K562 (cell line): ENCODE measurements around the gene TP73. TPM values are rescaled to one million over a fixed set of nuclear protein-coding genes. Genes with fewer than 3 reads are reported as not detected.

ENCODE experiments used
- CBFA2T2 ChIP-seq: fragments of 450-650 bp; conservative IDR thresholded peaks from 2 replicates; pipeline ENCODE4 v1.6.1; 2017; ENCODE audit warnings: mild to moderate bottlenecking
- CBX3 ChIP-seq, 2 experiments: IDR thresholded peaks; 1 replicate in 1 of 2; 2 replicates in 1 of 2; pipeline ENCODE4 v1.6.1; 2012; ENCODE audit warnings: inconsistent platforms in 2 of 2, low read length in 2 of 2, borderline replicate concordance in 1 of 2, control low read depth in 1 of 2
- CHCHD3 ChIP-seq: fragments of 250-450 bp; sonication (Bioruptor Pico); IDR thresholded peaks from 2 replicates; pipeline ENCODE4 v2.1.2; 2022; ENCODE audit warnings: mild to moderate bottlenecking
- ETV6 ChIP-seq, 3 experiments: fragments of 150-350 bp in 1 of 3; sonication (generic) in 1 of 3; formaldehyde crosslinking in 1 of 3; IDR thresholded peaks; 2 replicates each; pipeline versions ENCODE4 v1.6.1 to v1.8.0; 2014 to 2022; ENCODE audit warnings: borderline replicate concordance in 2 of 3, low read depth in 2 of 3, antibody characterized with exemption in 1 of 3, low read length in 1 of 3, mild to moderate bottlenecking in 1 of 3, missing genetic modification reagents in 1 of 3
- FOXM1 ChIP-seq, 2 experiments: fragments of 450-650 bp in 1 of 2; sonication (generic) in 1 of 2; formaldehyde crosslinking in 1 of 2; IDR thresholded peaks; 2 replicates each; pipeline versions ENCODE4 v1.6.1 to v1.9.0; 2017 to 2022; ENCODE audit warnings: low read depth in 2 of 2, mild to moderate bottlenecking in 2 of 2, missing genetic modification reagents in 1 of 2, moderate library complexity in 1 of 2
- MTA2 ChIP-seq: fragments of 450-650 bp; IDR thresholded peaks from 2 replicates; pipeline ENCODE4 v1.6.1; 2016; ENCODE audit warnings: low read depth
- NR2C1 ChIP-seq, 2 experiments: fragments of 450-650 bp; IDR thresholded peaks; 2 replicates each; pipeline ENCODE4 v1.6.1; 2017; ENCODE audit warnings: mild to moderate bottlenecking in 2 of 2, antibody characterized with exemption in 1 of 2, inconsistent platforms in 1 of 2, missing compliant biosample characterization in 1 of 2, missing genetic modification characterization in 1 of 2
- NUFIP1 ChIP-seq: fragments of 450-650 bp; IDR thresholded peaks from 2 replicates; pipeline ENCODE4 v1.6.1; 2018; ENCODE audit not compliant: partially characterized antibody
- RAD21 ChIP-seq, 2 experiments: fragments of 250-450 bp in 1 of 2; fragments of 450-650 bp in 1 of 2; sonication (Bioruptor Pico) in 1 of 2; formaldehyde crosslinking in 1 of 2; IDR thresholded peaks in 1 of 2; conservative IDR thresholded peaks in 1 of 2; 2 replicates each; pipeline versions ENCODE4 v1.4.0 to v1.8.0; 2020 to 2022; ENCODE audit warnings: mild to moderate bottlenecking in 2 of 2, moderate library complexity in 1 of 2
- RAD51 ChIP-seq: fragments of 450-650 bp; IDR thresholded peaks from 2 replicates; pipeline ENCODE4 v1.7.1; 2016; ENCODE audit warnings: low read depth, mild to moderate bottlenecking, borderline replicate concordance
- SUPT5H ChIP-seq: fragments of 450-650 bp; IDR thresholded peaks from 2 replicates; pipeline ENCODE4 v1.6.1; 2016
- ZBTB7A ChIP-seq: IDR thresholded peaks from 2 replicates; pipeline ENCODE4 v1.6.1; 2011; ENCODE audit warnings: low read depth, mild to moderate bottlenecking, low read length, moderate library complexity, borderline replicate concordance; ENCODE audit not compliant: control insufficient read depth
- ZEB2 ChIP-seq: fragments of 450-650 bp; IDR thresholded peaks from 2 replicates; pipeline ENCODE4 v1.6.1; 2016
- ZNF134 ChIP-seq: fragments of 250-450 bp; sonication (Bioruptor Pico); conservative IDR thresholded peaks from 2 replicates; pipeline ENCODE4 v1.4.0; 2020
- ZNF589 ChIP-seq: fragments of 200-800 bp; sonication (Bioruptor generic); IDR thresholded peaks from 2 replicates; pipeline ENCODE4 v1.6.1; 2016; ENCODE audit warnings: low read depth, missing genetic modification characterization, missing compliant biosample characterization
- ZNF77 ChIP-seq: fragments of 250-450 bp; sonication (Bioruptor Pico); IDR thresholded peaks from 2 replicates; pipeline ENCODE4 v1.5.0; 2020
- ZNF780A ChIP-seq: fragments of 250-450 bp; sonication (Bioruptor Pico); IDR thresholded peaks from 2 replicates; pipeline ENCODE4 v1.5.0; 2021; ENCODE audit warnings: mild to moderate bottlenecking
- polyA plus RNA-seq, 8 experiments: library from polyadenylated mRNA; depleted of rRNA in 4 of 8; stranded (reverse) in 5 of 8; unstranded in 3 of 8; fragments of >200 nt; fragmentation: Nextera tagmentation in 2 of 8; fragmentation: Illumina TruSeq in 1 of 8; extraction: Ambion mirVana in 2 of 8; extraction: Trizol in 1 of 8; gene quantifications; 2 replicates each; pipeline versions ENCODE4 v1.2.1 to v1.2.3, GENCODE V29; 2011 to 2014; ENCODE audit warnings: inconsistent platforms in 1 of 8, missing spikeins in 1 of 8
- total RNA-seq, 7 experiments: library from RNA; depleted of rRNA in 6 of 7; stranded (reverse); fragments of >200 nt in 6 of 7; fragmentation: Illumina TruSeq in 2 of 7; extraction: Trizol in 2 of 7; gene quantifications; 2 replicates each; pipeline versions ENCODE4 v1.2.1 to v1.2.3, GENCODE V29; 2011 to 2021; ENCODE audit warnings: low replicate concordance in 1 of 7
- TF ChIP-seq, protein P1 (sequence below): fragments of 250-450 bp; sonication (Bioruptor Pico); IDR thresholded peaks from 2 replicates; pipeline ENCODE4 v1.8.0; 2022; ENCODE audit warnings: inconsistent platforms, mild to moderate bottlenecking, moderate library complexity, borderline replicate concordance
- TF ChIP-seq, protein P2 (sequence below): fragments of 250-450 bp; sonication (Bioruptor Pico); IDR thresholded peaks from 2 replicates; pipeline ENCODE4 v1.8.0; 2021; ENCODE audit warnings: moderate library complexity, mild to moderate bottlenecking, inconsistent platforms
- TF ChIP-seq, protein P3 (sequence below): fragments of 250-450 bp; sonication (Bioruptor Pico); IDR thresholded peaks from 2 replicates; pipeline ENCODE4 v1.4.0; 2020; ENCODE audit warnings: mild to moderate bottlenecking, moderate library complexity
- TF ChIP-seq, protein P4 (sequence below): sonication (generic); formaldehyde crosslinking; IDR thresholded peaks from 2 replicates; pipeline ENCODE4 v1.8.0; 2022; ENCODE audit warnings: mild to moderate bottlenecking, missing genetic modification reagents

Gene TP73
- total and polyA plus RNA-seq, 9 of the 15 experiments (the other 6 are each of a cell fraction or from before 2014, with no cell fraction given) = 0.07 to 1.6 (median 0.40) TPM; not detected in 2

DNA sequence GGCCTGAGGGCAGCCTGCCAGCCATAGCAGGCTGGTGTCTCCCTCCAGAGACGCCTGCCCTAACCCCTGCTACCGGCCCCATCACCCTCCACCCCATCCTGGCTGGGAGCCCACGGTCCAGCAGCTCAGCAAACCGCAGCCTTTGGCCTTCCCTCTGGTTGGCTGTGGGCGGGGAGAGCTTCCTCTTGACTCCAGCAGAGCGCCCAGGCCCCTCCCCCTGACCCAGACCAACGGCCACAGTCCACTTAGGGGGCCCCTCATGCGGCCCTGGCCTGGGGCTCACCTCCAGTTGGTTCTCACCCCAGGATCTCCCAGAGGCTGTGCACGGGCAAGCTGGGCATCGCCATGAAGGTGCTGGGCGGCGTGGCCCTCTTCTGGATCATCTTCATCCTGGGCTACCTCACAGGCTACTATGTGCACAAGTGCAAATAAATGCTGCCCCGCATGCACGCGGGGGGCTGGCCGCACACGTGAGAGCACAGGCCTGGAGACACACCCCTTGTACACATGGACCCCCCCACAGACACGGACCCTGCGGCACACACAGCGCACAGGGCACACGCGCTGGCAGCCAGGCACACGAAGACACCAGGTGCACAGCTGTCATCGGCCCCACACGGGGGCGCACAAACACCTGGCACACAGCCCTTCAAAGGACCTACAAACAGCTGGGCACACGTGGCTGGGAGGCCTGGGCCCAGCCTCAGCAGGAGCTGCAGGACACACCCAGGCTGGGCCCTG lies 123.3 kb downstream of the TP73 start (continued):
- TF ChIP-seq, protein P1, sequence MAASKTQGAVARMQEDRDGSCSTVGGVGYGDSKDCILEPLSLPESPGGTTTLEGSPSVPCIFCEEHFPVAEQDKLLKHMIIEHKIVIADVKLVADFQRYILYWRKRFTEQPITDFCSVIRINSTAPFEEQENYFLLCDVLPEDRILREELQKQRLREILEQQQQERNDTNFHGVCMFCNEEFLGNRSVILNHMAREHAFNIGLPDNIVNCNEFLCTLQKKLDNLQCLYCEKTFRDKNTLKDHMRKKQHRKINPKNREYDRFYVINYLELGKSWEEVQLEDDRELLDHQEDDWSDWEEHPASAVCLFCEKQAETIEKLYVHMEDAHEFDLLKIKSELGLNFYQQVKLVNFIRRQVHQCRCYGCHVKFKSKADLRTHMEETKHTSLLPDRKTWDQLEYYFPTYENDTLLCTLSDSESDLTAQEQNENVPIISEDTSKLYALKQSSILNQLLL (CRISPR knock-in tag) = no peak
- TF ChIP-seq ETV6 (IDR thresholded peaks at IDR 0.05; ENCODE audit: borderline replicate concordance in 1 of 2, low read depth in 2 of 2, low read length in 1 of 2) (no peak), ETV6 (CRISPR knock-in tag; IDR thresholded peaks at IDR 0.05; ENCODE audit: borderline replicate concordance) (peak; percentile 21; the same call in 1 of the 2 replicates), ZNF780A (CRISPR knock-in tag) (no peak), ZNF77 (CRISPR knock-in tag) (peak; percentile 49; the same call in 1 of the 2 replicates), RAD21 (CRISPR knock-in tag; conservative IDR thresholded peaks at IDR 0.05 in 1 of 2, IDR thresholded peaks at IDR 0.05 in 1 of 2) (peak; percentile 15 to 66; a peak in 3 of 4 replicates), RAD51 (peak; percentile 42; the same call in 1 of the 2 replicates), SUPT5H (peak; percentile 19; the same call in 1 of the 2 replicates), FOXM1 (IDR thresholded peaks at IDR 0.05; ENCODE audit: low read depth) (no peak), FOXM1 (CRISPR knock-in tag; IDR thresholded peaks at IDR 0.05; ENCODE audit: low read depth) (no peak), ZBTB7A (peak; percentile 37; the same call in 1 of the 2 replicates), ZNF134 (CRISPR knock-in tag) (peak; percentile 91), NR2C1 (IDR thresholded peaks at IDR 0.05) (0 out of 2 replicates have a peak, but pooled peaks have one; percentile 58), NR2C1 (tag; IDR thresholded peaks at IDR 0.05) (peak; percentile 51; the same call in 1 of the 2 replicates), ZNF589 (0 out of 2 replicates have a peak, but pooled peaks have one; percentile 50), NUFIP1 (no peak), CHCHD3 (CRISPR knock-in tag) (peak; percentile 42; the same call in 1 of the 2 replicates), ZEB2 (peak; percentile 66), CBX3 (IDR thresholded peaks at IDR 0.05; ENCODE audit: borderline replicate concordance in 1 of 2, low read length in 2 of 2) (peak in 1 of 2 experiments; percentile 85; a peak in 1 of 3 replicates), MTA2 (no peak), CBFA2T2 (peak; percentile 61)
- TF ChIP-seq, protein P2, sequence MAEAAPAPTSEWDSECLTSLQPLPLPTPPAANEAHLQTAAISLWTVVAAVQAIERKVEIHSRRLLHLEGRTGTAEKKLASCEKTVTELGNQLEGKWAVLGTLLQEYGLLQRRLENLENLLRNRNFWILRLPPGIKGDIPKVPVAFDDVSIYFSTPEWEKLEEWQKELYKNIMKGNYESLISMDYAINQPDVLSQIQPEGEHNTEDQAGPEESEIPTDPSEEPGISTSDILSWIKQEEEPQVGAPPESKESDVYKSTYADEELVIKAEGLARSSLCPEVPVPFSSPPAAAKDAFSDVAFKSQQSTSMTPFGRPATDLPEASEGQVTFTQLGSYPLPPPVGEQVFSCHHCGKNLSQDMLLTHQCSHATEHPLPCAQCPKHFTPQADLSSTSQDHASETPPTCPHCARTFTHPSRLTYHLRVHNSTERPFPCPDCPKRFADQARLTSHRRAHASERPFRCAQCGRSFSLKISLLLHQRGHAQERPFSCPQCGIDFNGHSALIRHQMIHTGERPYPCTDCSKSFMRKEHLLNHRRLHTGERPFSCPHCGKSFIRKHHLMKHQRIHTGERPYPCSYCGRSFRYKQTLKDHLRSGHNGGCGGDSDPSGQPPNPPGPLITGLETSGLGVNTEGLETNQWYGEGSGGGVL (CRISPR knock-in tag) = no peak
- TF ChIP-seq, protein P3, sequence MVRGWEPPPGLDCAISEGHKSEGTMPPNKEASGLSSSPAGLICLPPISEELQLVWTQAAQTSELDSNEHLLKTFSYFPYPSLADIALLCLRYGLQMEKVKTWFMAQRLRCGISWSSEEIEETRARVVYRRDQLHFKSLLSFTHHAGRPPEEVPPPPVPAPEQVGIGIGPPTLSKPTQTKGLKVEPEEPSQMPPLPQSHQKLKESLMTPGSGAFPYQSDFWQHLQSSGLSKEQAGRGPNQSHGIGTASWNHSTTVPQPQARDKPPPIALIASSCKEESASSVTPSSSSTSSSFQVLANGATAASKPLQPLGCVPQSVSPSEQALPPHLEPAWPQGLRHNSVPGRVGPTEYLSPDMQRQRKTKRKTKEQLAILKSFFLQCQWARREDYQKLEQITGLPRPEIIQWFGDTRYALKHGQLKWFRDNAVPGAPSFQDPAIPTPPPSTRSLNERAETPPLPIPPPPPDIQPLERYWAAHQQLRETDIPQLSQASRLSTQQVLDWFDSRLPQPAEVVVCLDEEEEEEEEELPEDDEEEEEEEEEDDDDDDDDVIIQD = no peak
- TF ChIP-seq, protein P4, sequence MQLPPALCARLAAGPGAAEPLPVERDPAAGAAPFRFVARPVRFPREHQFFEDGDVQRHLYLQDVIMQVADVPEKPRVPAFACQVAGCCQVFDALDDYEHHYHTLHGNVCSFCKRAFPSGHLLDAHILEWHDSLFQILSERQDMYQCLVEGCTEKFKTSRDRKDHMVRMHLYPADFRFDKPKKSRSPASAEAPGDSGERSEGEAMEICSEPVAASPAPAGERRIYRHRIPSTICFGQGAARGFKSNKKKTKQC (CRISPR knock-in tag) = peak; percentile 91
